IPS-NIHi11 (cell line): Measurements from ENCODE around the gene SLC39A11.
"Not testable (repeated sequence)": the region's sequence is repeated elsewhere in the genome, so short reads cannot be mapped to it uniquely, and the experiment has no call there.

Experiments used
- DNase-seq: peaks from one replicate; pipeline ENCODE4 v3.0.0; 2012; ENCODE audit warnings: mixed read lengths, low spot score

Gene SLC39A11

GRCh38 chr17:72947475-72947874 lies 145.0 kb downstream of the SLC39A11 start:
- no peak for DNase-seq

GRCh38 chr17:72946696-72947095 lies 145.8 kb downstream of the SLC39A11 start:
- no peak for DNase-seq

- no peak for DNase-seq
Measured at GRCh38 chr17:72946156-72946555, 146.3 kb downstream of the SLC39A11 start.

- DNase-seq, result no peak
Measured at GRCh38 chr17:72945473-72945872, 147.0 kb downstream of the SLC39A11 start.

GRCh38 chr17:72943826-72944689 lies 148.4 kb downstream of the SLC39A11 start:
- no peak for DNase-seq

GRCh38 chr17:72942579-72942978 lies 149.9 kb downstream of the SLC39A11 start:
- no peak for DNase-seq

- no peak for DNase-seq
Measured at GRCh38 chr17:72940496-72940895, 152.0 kb downstream of the SLC39A11 start.

GRCh38 chr17:72938482-72938881 lies 154.0 kb downstream of the SLC39A11 start:
- no peak for DNase-seq

GRCh38 chr17:72937707-72938106 lies 154.8 kb downstream of the SLC39A11 start:
- no peak for DNase-seq

GRCh38 chr17:72937254-72937653 lies 155.2 kb downstream of the SLC39A11 start:
- DNase-seq, result not testable (repeated sequence)

GRCh38 chr17:72935984-72936383 lies 156.5 kb downstream of the SLC39A11 start:
- no peak for DNase-seq

GRCh38 chr17:72934927-72935326 lies 157.6 kb downstream of the SLC39A11 start:
- DNase-seq, result no peak

- DNase-seq, result no peak
Measured at GRCh38 chr17:72931635-72932034, 160.9 kb downstream of the SLC39A11 start.

GRCh38 chr17:72931163-72931562 lies 161.3 kb downstream of the SLC39A11 start:
- peak; percentile 57 for DNase-seq

GRCh38 chr17:72930031-72930430 lies 162.5 kb downstream of the SLC39A11 start:
- no peak for DNase-seq

GRCh38 chr17:72928454-72929136 lies 163.9 kb downstream of the SLC39A11 start:
- DNase-seq, result no peak

GRCh38 chr17:72927760-72928159 lies 164.7 kb downstream of the SLC39A11 start:
- DNase-seq, result no peak

- DNase-seq, result no peak
Measured at GRCh38 chr17:72927146-72927545, 165.3 kb downstream of the SLC39A11 start.

- no peak for DNase-seq
Measured at GRCh38 chr17:72926171-72926570, 166.3 kb downstream of the SLC39A11 start.

GRCh38 chr17:72924196-72924595 lies 168.3 kb downstream of the SLC39A11 start:
- no peak for DNase-seq

- no peak for DNase-seq
Measured at GRCh38 chr17:72922219-72922618, 170.3 kb downstream of the SLC39A11 start.

- no peak for DNase-seq
Measured at GRCh38 chr17:72921347-72922054, 171.0 kb downstream of the SLC39A11 start.

- no peak for DNase-seq
Measured at GRCh38 chr17:72920513-72920912, 172.0 kb downstream of the SLC39A11 start.
